ENCODE results near the gene CHIC2. TPM values are rescaled to one million over a fixed set of nuclear protein-coding genes. Genes with fewer than 3 reads are reported as not detected.

Gene CHIC2
- total RNA-seq, 2 experiments from 2014 or later: 28.5 to 29.3 TPM

- H3K27ac Mint-ChIP-seq: no peak overlapping the region
- DNase-seq (no peak), ATAC-seq (ENCODE audit: low read depth) (no peak)
- POLR2A ChIA-PET: no interaction called here
- peak overlapping the region; percentile 44 for H3K4me3 Mint-ChIP-seq
- peaks cover 93% of the 10 kb centered on the region for H3K27me3 Mint-ChIP-seq
- H3K9me3 Mint-ChIP-seq: no peaks in the 10 kb centered on the region
- H3K36me3 Mint-ChIP-seq: no peaks in the 10 kb centered on the region
- H3K4me1 Mint-ChIP-seq: peaks cover 35% of the 10 kb centered on the region
These were observed 34.9 kb upstream of the CHIC2 start for GRCh38 chr4:54099287-54099747.

DNA sequence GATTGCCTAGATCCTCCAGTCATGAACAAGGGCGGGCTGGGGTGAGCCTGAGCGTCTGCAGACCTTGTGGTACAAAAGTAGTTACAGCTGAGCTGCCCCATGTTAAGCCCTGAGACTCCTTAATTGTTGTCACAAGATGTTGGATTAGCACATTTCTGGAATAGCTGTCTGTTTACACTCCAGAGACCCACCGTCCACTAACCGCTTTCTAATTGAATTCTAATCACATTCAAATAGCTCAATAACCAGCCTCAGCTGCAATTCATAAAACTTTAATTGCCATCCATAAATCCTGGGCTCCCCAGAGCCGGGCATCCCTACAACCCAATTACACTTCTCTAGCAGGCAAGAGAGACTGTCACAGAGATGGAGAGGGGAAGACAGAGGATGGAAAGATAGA is 34.0 kb upstream of the CHIC2 start:
- Mint-ChIP-seq H3K4me3 (no peak overlapping the region), H3K27me3 (peaks cover 93% of the 10 kb centered on the region), H3K36me3 (no peaks in the 10 kb centered on the region), H3K4me1 (peaks cover 38% of the 10 kb centered on the region), H3K9me3 (no peaks in the 10 kb centered on the region), H3K27ac (no peak overlapping the region)
- POLR2A ChIA-PET: no interaction called here
- ATAC-seq (ENCODE audit: low read depth) (no peak), DNase-seq (no peak)

- no peaks in the 10 kb centered on the region for H3K9me3 Mint-ChIP-seq
- H3K4me1 Mint-ChIP-seq: peaks cover 38% of the 10 kb centered on the region
- DNase-seq (no peak), ATAC-seq (ENCODE audit: low read depth) (no peak)
- no peaks in the 10 kb centered on the region for H3K36me3 Mint-ChIP-seq
- H3K4me3 Mint-ChIP-seq: no peak overlapping the region
- no peak overlapping the region for H3K27ac Mint-ChIP-seq
- POLR2A ChIA-PET: no interaction called here
- H3K27me3 Mint-ChIP-seq: peaks cover 93% of the 10 kb centered on the region
These were observed 32.7 kb upstream of the CHIC2 start for GRCh38 chr4:54097152-54097551.

- no peaks in the 10 kb centered on the region for H3K36me3 Mint-ChIP-seq
- peaks cover 90% of the 10 kb centered on the region for H3K27me3 Mint-ChIP-seq
- H3K4me3 Mint-ChIP-seq: no peak overlapping the region
- DNase-seq (no peak), ATAC-seq (ENCODE audit: low read depth) (no peak)
- POLR2A ChIA-PET: no interaction called here
- H3K9me3 Mint-ChIP-seq: no peaks in the 10 kb centered on the region
- peaks cover 39% of the 10 kb centered on the region for H3K4me1 Mint-ChIP-seq
- H3K27ac Mint-ChIP-seq: no peak overlapping the region
These were observed 32.0 kb upstream of the CHIC2 start for GRCh38 chr4:54096295-54096962.

DNA sequence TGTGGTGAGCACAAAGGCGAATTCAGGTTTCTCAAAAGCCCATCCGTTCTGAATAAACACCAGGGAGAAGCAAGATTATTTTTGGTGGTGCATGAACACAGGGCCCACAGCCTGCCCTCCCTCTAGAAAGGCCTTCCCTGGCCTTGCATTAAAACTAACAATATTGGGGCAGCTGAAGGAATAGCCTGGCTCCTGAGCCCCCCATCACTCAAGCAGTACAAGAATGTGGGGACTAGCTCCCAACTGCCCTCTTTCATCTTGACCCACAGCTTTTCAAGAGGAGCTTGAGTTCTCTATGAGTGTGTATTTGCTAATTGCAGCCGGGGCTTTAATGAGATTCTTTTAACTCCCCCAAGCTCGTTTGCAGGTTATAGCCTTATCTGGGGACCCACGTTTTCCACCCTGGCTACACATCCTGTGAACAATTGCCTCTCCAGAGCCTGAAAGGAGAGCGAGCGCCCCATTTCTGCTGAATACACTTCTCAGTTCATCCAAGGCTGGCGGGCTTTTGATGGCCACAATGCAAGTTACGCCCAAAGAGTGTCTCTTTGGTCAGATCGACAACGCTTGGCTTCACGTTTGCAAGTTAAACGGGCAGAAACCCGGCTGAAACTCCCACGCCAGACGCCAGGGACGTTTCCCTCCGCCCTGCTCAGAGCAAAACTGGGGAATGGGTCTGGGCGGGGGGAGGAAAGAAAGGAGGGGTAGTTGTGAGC is 30.9 kb upstream of the CHIC2 start:
- H3K4me1 Mint-ChIP-seq: peaks cover 39% of the 10 kb centered on the region
- H3K9me3 Mint-ChIP-seq: no peaks in the 10 kb centered on the region
- DNase-seq (no peak), ATAC-seq (ENCODE audit: low read depth) (no peak)
- POLR2A ChIA-PET: no interaction called here
- H3K27ac Mint-ChIP-seq: no peak overlapping the region
- no peak overlapping the region for H3K4me3 Mint-ChIP-seq
- H3K36me3 Mint-ChIP-seq: no peaks in the 10 kb centered on the region
- peaks cover 88% of the 10 kb centered on the region for H3K27me3 Mint-ChIP-seq

DNA sequence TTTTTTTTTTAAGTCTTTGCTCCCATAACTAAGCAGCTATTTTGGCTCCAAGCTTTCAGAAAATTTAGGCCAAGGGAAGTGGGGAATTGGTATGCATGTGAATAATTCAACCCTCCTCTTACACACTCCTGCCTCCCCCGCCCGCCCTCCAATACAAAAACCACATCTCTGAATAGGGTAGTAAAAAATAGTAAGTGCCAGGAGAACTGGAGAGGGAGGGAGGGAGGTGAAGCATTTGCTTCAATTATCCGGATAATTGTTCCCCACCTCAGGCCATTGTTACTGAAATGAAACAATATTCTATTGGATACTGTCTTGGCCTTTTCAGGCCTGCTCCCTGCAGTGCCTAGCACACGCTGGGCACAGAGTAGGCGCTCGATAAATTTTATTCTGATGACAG is 30.0 kb upstream of the CHIC2 start:
- H3K27me3 Mint-ChIP-seq: peaks cover 84% of the 10 kb centered on the region
- POLR2A ChIA-PET: no interaction called here
- H3K27ac Mint-ChIP-seq: no peak overlapping the region
- ATAC-seq (ENCODE audit: low read depth) (no peak), DNase-seq (no peak)
- H3K36me3 Mint-ChIP-seq: no peaks in the 10 kb centered on the region
- no peak overlapping the region for H3K4me3 Mint-ChIP-seq
- H3K4me1 Mint-ChIP-seq: peaks cover 35% of the 10 kb centered on the region
- no peaks in the 10 kb centered on the region for H3K9me3 Mint-ChIP-seq

DNA sequence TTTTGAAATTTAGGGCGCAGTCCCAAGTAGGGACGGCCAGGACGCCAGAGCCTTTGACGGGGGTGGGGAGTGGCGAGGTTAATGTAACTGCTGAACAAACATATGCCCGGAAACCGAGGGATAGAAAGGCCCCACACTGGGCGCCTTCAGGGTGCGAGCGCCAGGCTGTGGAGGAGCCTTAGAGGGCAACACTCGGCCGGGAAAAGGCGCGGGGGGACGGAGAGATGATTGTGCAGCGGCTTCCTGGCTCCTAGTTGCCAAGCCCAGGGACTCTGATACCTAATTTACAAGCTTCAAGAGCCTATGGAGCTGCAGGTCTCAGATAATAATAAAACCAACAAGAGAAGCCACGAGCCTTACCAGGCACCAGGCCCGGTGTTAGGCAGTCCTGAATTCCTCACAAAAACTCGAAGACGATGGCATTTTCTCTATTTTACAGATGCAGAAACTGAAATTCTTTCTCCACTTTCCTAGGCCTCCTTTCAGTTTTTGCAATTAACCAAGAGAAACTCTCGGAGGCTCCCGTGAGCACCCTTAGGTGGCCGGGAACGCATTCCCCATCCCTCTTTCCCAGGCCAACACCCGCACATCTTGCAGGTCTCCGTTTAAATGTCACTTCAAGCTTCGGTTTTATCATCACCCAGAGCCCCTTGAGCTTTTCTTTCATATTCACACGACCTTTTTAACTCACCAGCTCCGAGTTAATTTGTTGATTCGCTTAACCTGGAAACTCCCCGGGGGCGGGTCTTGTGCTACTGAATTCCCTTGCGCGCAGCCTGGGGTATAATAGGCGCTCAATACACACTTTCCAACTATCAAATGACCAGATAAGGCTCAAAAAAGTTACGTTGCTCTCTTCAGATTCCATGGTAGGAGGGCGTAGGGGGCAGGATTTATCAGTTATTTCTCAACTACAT is 29.2 kb upstream of the CHIC2 start:
- no peaks in the 10 kb centered on the region for H3K9me3 Mint-ChIP-seq
- no peaks in the 10 kb centered on the region for H3K36me3 Mint-ChIP-seq
- DNase-seq (no peak), ATAC-seq (ENCODE audit: low read depth) (no peak)
- peaks cover 80% of the 10 kb centered on the region for H3K27me3 Mint-ChIP-seq
- H3K27ac Mint-ChIP-seq: no peak overlapping the region
- POLR2A ChIA-PET: no interaction called here
- H3K4me1 Mint-ChIP-seq: peaks cover 27% of the 10 kb centered on the region
- H3K4me3 Mint-ChIP-seq: peak overlapping the region; percentile 21

DNA sequence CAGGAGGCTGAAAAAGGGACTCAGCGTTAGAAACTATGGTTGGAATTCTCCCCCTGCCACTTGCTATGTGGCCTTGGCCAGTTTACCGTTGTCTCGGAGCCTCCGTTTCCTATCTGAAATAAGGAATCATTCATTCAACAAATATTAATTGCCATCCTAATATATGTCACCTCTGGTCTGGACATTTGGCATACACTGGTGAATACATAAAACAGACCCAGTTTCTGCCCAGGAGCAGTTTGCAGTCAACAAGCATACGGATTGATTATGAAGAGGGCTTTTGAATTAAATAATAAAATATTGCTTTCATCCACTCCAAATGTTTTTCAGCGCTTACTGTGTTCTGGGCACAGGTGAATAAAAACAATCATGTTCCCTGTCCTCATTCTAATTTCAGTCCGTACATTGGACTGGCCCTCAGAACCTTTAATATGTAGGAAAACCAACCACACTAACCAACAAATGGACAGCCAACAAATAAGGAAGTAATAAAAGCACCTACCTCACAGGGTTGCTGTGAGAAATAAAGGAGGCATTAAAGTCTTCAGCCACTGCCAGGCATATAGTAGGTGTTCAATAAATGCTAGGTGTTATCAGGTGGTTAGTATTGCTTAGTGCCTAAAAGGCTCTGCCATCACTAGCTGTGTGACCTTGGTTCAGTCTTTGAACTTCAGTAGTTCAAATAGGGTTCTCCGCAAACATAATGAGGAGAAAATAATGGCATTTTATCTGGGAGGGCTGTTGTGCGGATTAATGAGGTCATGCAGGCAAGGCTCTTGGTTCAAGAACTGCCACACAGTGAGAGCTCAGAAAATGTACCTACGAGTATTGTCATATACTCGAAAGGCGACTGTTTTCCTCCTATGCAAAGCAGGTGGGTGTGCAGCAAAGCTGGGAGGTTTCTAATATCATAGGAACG is 28.3 kb upstream of the CHIC2 start:
- no peaks in the 10 kb centered on the region for H3K9me3 Mint-ChIP-seq
- H3K27ac Mint-ChIP-seq: no peak overlapping the region
- H3K36me3 Mint-ChIP-seq: no peaks in the 10 kb centered on the region
- H3K27me3 Mint-ChIP-seq: peaks cover 78% of the 10 kb centered on the region
- no peak for ATAC-seq (ENCODE audit: low read depth)
- no peak for DNase-seq
- H3K4me3 Mint-ChIP-seq: peak overlapping the region; percentile 82
- POLR2A ChIA-PET: no interaction called here
- peaks cover 25% of the 10 kb centered on the region for H3K4me1 Mint-ChIP-seq

GRCh38 chr4:54091637-54092404 is 27.4 kb upstream of the CHIC2 start:
- Mint-ChIP-seq H3K9me3 (no peaks in the 10 kb centered on the region), H3K4me3 (peak overlapping the region; percentile 82), H3K36me3 (no peaks in the 10 kb centered on the region), H3K27ac (no peak overlapping the region), H3K4me1 (peaks cover 22% of the 10 kb centered on the region), H3K27me3 (peaks cover 72% of the 10 kb centered on the region)
- POLR2A ChIA-PET: no interaction called here
- DNase-seq: peak; percentile 76
- ATAC-seq (ENCODE audit: low read depth): peak; percentile 94

DNA sequence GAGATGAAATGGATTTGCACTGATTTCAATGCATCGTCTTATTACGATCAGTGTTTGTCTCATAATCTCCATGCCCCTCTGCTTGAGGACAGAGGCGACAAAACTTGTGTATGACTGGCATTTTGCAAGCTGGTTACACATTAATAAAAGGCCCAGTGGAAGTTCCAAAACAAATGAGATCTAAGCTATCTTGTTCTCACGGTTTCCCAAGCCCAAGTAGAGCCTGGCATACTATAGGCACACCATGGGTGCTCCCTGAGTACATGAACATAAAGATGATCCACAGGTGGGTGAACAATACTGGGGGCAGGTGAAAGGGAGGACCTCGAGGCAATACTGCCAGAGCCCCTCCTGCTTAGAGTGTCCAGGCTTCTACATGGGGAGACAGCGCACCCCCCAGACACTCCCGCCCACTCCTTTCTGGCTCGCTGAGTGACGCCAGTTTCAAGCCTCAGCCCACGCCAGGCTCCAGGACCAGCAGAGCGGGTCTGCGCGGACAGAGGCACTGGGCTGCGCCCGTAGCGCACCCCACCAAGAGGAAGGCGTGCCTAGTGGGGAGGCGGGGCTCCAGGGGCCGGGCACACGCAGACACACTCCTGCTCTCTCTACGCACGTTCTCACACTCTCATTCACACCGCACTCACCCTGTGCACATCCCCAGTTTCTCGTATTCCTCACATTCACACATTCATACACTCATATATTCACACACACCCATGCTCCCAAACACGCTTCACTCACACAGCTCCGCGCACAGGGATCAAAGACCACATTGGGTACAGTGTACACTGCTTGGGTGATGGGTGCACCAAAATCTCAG is 26.6 kb upstream of the CHIC2 start:
- peak overlapping the region; percentile 82 for H3K4me3 Mint-ChIP-seq
- ATAC-seq (ENCODE audit: low read depth): peak; percentile 61
- peaks cover 67% of the 10 kb centered on the region for H3K27me3 Mint-ChIP-seq
- POLR2A ChIA-PET: no interaction called here
- H3K9me3 Mint-ChIP-seq: no peaks in the 10 kb centered on the region
- H3K36me3 Mint-ChIP-seq: no peaks in the 10 kb centered on the region
- no peak for DNase-seq
- no peak overlapping the region for H3K27ac Mint-ChIP-seq
- peaks cover 14% of the 10 kb centered on the region for H3K4me1 Mint-ChIP-seq

DNA sequence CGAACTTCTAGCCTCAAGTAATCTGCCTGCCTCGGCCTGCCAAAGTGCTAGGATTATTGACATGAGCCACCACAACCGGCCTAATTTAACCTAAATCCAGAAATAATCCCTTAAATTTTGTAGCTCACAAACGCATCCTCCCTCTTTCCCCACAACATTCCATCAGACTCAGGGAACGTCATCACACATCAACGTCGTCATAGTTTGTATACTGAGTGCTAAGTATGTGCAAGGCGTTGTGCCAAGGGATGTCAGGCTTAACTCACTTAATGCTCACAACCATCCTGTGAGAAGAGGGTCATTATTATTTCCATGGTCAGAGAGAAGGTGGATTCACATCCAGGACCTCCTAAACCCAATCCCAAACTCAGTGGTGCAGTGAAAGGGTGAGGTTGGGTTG is 26.0 kb upstream of the CHIC2 start:
- POLR2A ChIA-PET: no interaction called here
- Mint-ChIP-seq H3K27ac (no peak overlapping the region), H3K4me3 (no peak overlapping the region), H3K36me3 (no peaks in the 10 kb centered on the region), H3K27me3 (peaks cover 62% of the 10 kb centered on the region), H3K9me3 (no peaks in the 10 kb centered on the region), H3K4me1 (peaks cover 14% of the 10 kb centered on the region)
- DNase-seq (no peak), ATAC-seq (ENCODE audit: low read depth) (no peak)

DNA sequence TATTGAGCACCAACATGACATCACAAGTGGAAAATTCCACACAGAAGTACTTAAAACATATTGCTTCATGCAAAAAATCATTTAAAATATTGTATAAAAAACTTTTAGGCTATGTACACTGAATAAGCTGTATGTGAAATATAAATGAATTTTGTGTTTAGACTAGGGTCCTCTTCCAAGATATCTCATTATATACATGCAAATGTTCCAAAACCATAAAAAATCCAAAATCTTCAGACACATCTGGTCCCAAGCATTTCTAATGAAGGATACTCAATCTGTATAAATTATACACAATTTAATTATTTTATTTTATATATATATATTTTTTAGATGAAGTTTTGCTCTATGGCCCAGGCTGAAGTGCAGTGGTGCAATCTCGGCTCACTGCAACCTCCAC is 25.5 kb upstream of the CHIC2 start:
- no peaks in the 10 kb centered on the region for H3K9me3 Mint-ChIP-seq
- peaks cover 14% of the 10 kb centered on the region for H3K4me1 Mint-ChIP-seq
- peaks cover 56% of the 10 kb centered on the region for H3K27me3 Mint-ChIP-seq
- POLR2A ChIA-PET: no interaction called here
- no peak for DNase-seq
- H3K36me3 Mint-ChIP-seq: no peaks in the 10 kb centered on the region
- no peak overlapping the region for H3K4me3 Mint-ChIP-seq
- H3K27ac Mint-ChIP-seq: no peak overlapping the region
- ATAC-seq (ENCODE audit: low read depth): no peak
